ENCODE data around the gene NPEPL1. TPM values are rescaled to one million over a fixed set of nuclear protein-coding genes. Genes with fewer than 3 reads are reported as not detected.

Gene NPEPL1
- total and polyA plus RNA-seq, 10 of the 15 experiments (the other 5 are each of a cell fraction or from before 2014, with no cell fraction given): 0.08 to 21.3 (median 10.2) TPM

GRCh38 chr20:58660855-58661597 lies 31.6 kb upstream of the NPEPL1 start:
- H3K9ac ChIP-seq (ENCODE audit: control insufficient read depth, insufficient read depth, low read length): no peak overlapping the region
- CTCF ChIA-PET: interaction anchor here (0.5 to 1.6 kb wide), 2 partner anchors 9 to 371 kb away, joined by 3 read pairs; partner anchors contain the start of gene ATP5F1E

More at GRCh38 chr20:58660855-58661597, 31.6 kb upstream of the NPEPL1 start:
- no peaks in the 10 kb centered on the region for H3K9me3 ChIP-seq (replicated peaks; ENCODE audit: control insufficient read depth, insufficient read depth, low read length)
- peak overlapping the region; percentile 35 for H3K4me2 ChIP-seq (ENCODE audit: control insufficient read depth, insufficient read depth)
- no peaks in the 10 kb centered on the region for H3K27me3 ChIP-seq (replicated peaks in 1 of 2; ENCODE audit: control insufficient read depth in 2 of 2, insufficient read depth in 2 of 2, low read length in 1 of 2)
- H3K79me2 ChIP-seq (ENCODE audit: control insufficient read depth, insufficient read depth, low read length): peaks cover 70% of the 10 kb centered on the region
- intact Hi-C loops (cut with micrococcal nuclease; ENCODE audit: unreplicated experiment) (no loop called here), in situ Hi-C loops (cut with MboI) (loop anchor here (25.0 kb wide), 1 partner anchor 1274 kb away; the partner anchor contains the start of gene RBM38)
- H3K36me3 ChIP-seq (ENCODE audit: control insufficient read depth in 2 of 2, insufficient read depth in 2 of 2, low read length in 1 of 2): peaks cover 3 to 26% of the 10 kb centered on the region in 2 experiments
- TF ChIP-seq HDAC2 (IDR thresholded peaks at IDR 0.05): no peak
- no peak for TF ChIP-seq EED (IDR thresholded peaks at IDR 0.05; ENCODE audit: low read depth)
- no peak for TF ChIP-seq PAX8 (IDR thresholded peaks at IDR 0.05)
- TF ChIP-seq, protein P1, sequence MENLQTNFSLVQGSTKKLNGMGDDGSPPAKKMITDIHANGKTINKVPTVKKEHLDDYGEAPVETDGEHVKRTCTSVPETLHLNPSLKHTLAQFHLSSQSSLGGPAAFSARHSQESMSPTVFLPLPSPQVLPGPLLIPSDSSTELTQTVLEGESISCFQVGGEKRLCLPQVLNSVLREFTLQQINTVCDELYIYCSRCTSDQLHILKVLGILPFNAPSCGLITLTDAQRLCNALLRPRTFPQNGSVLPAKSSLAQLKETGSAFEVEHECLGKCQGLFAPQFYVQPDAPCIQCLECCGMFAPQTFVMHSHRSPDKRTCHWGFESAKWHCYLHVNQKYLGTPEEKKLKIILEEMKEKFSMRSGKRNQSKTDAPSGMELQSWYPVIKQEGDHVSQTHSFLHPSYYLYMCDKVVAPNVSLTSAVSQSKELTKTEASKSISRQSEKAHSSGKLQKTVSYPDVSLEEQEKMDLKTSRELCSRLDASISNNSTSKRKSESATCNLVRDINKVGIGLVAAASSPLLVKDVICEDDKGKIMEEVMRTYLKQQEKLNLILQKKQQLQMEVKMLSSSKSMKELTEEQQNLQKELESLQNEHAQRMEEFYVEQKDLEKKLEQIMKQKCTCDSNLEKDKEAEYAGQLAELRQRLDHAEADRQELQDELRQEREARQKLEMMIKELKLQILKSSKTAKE (IDR thresholded peaks at IDR 0.05; ENCODE audit: low read depth, poor library complexity, severe bottlenecking): no peak
- no peak for TF ChIP-seq TCF12 (IDR thresholded peaks at IDR 0.05; ENCODE audit: low read depth, low read length)
- no peak for TF ChIP-seq HDGF (IDR thresholded peaks at IDR 0.05)
- TF ChIP-seq RBBP5 (conservative IDR thresholded peaks at IDR 0.05): no peak
- TF ChIP-seq RFX5 (IDR thresholded peaks at IDR 0.05; ENCODE audit: low read depth, low read length): no peak
- TF ChIP-seq STAT3 (IDR thresholded peaks at IDR 0.05; ENCODE audit: low read depth, low read length): no peak
- WGBS (ENCODE audit: insufficient coverage, insufficient replicate concordance, low lambda C conversion rate, missing lambda C conversion rate): 74% methylated on average over 14 of the region's 14 CpGs
- no peak overlapping the region for H2AFZ ChIP-seq (ENCODE audit: control insufficient read depth, low read depth, low read length)
- ChIA-PET SMC1A (ENCODE audit: uncharacterized antibody, unreplicated experiment) (interaction anchor here (2.2 kb wide), 1 partner anchor 9 kb away, joined by 13 read pairs; the partner anchor contains the start of gene STX16), POLR2A (interaction anchor here (0.6 kb wide), 1 partner anchor 9 kb away, joined by 3 read pairs; no protein-coding TSS in a partner anchor), RAD21 (ENCODE audit: unreplicated experiment) (no interaction called here)
- no peak overlapping the region for H3K4me3 ChIP-seq
- BruUV-seq (replicated peaks): no TSS peak
- peaks cover 5% of the 10 kb centered on the region; the same call in 1 of the 2 replicates for H4K20me1 ChIP-seq (ENCODE audit: control insufficient read depth, insufficient read depth)
- DNase-seq (ENCODE audit: low read depth, low spot score) (no peak), ATAC-seq (no peak), FAIRE-seq (no peak)
- H3K4me1 ChIP-seq (ENCODE audit: control insufficient read depth, insufficient read depth, low read length): peaks cover 10% of the 10 kb centered on the region
- H3K27ac ChIP-seq (ENCODE audit: control insufficient read depth, insufficient read depth): no peak overlapping the region

All from GM12878 (cell line).